ENCODE data around the gene NDUFV2.

- TF ChIP-seq, protein P1, sequence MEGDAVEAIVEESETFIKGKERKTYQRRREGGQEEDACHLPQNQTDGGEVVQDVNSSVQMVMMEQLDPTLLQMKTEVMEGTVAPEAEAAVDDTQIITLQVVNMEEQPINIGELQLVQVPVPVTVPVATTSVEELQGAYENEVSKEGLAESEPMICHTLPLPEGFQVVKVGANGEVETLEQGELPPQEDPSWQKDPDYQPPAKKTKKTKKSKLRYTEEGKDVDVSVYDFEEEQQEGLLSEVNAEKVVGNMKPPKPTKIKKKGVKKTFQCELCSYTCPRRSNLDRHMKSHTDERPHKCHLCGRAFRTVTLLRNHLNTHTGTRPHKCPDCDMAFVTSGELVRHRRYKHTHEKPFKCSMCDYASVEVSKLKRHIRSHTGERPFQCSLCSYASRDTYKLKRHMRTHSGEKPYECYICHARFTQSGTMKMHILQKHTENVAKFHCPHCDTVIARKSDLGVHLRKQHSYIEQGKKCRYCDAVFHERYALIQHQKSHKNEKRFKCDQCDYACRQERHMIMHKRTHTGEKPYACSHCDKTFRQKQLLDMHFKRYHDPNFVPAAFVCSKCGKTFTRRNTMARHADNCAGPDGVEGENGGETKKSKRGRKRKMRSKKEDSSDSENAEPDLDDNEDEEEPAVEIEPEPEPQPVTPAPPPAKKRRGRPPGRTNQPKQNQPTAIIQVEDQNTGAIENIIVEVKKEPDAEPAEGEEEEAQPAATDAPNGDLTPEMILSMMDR (IDR thresholded peaks at IDR 0.05): no peak
- TF ChIP-seq POLR2A (IDR thresholded peaks at IDR 0.05): no peak
Observed at GRCh38 chr18:9117980-9118841, 15.7 kb downstream of the NDUFV2 start.
